Tibial nerve (tissue), 4 donors: ENCODE measurements around the gene TAF1L. TPM values are rescaled to one million over a fixed set of nuclear protein-coding genes. Genes with fewer than 3 reads are reported as not detected.
"Not testable (repeated sequence)": the region's sequence is repeated elsewhere in the genome, so short reads cannot be mapped to it uniquely, and the experiment has no call there.

Source experiments
- DNase-seq, 2 donors: peaks; one replicate each; pipeline ENCODE4 v3.0.0-alpha.2; 2019; ENCODE audit warnings: low spot score in 2 of 2
- H3K27ac ChIP-seq, 4 donors: fragments of 200-600 bp; sonication (generic) in 3 of 4; one replicate each; pipeline ENCODE4 v1.5.1; 2017 to 2019; ENCODE audit warnings: mild to moderate bottlenecking in 1 of 4
- H3K27me3 ChIP-seq, 2 donors: fragments of 200-600 bp; sonication (generic) in 1 of 2; one replicate each; pipeline versions ENCODE4 v1.5.1 to v1.6.0; 2017 to 2019
- H3K36me3 ChIP-seq, 3 donors: fragments of 200-600 bp; sonication (generic); one replicate each; pipeline ENCODE4 v1.5.1; 2018 to 2019
- H3K4me1 ChIP-seq, 4 donors: fragments of 200-600 bp; sonication (generic) in 3 of 4; one replicate each; pipeline ENCODE4 v1.5.1; 2017 to 2019
- H3K4me3 ChIP-seq, 4 donors: fragments of 200-600 bp; sonication (generic) in 3 of 4; one replicate each; pipeline ENCODE4 v1.5.1; 2017 to 2019; ENCODE audit warnings: mild to moderate bottlenecking in 1 of 4, moderate library complexity in 1 of 4
- H3K9me3 ChIP-seq, 4 donors: fragments of 200-600 bp; sonication (generic) in 3 of 4; one replicate each; pipeline ENCODE4 v1.5.1; 2017 to 2019
- EP300 ChIP-seq, 2 donors: sonication (generic); formaldehyde crosslinking; IDR thresholded peaks; one replicate each; pipeline ENCODE4 v1.6.1; 2017; ENCODE audit warnings: antibody characterized with exemption in 2 of 2, mild to moderate bottlenecking in 1 of 2
- POLR2A ChIP-seq, 2 donors: fragments of 450-650 bp; IDR thresholded peaks; one replicate each; pipeline ENCODE4 v1.6.1; 2017; ENCODE audit warnings: antibody characterized with exemption in 2 of 2, mild to moderate bottlenecking in 2 of 2, moderate library complexity in 2 of 2
- WGBS, 2 donors: methylation state at CpG; one replicate each; pipeline ENCODE4 v1.1.5; 2018; 5-methylcytosine and 5-hydroxymethylcytosine counted together
- total RNA-seq, 4 donors: library from RNA; depleted of rRNA; stranded (reverse); fragments of >200 nt; gene quantifications; one replicate each; pipeline ENCODE4 v1.1.0, GENCODE V29; 2016
- TF ChIP-seq, protein P1 (sequence below), 5 experiments: fragments of 200-600 bp in 3 of 5; fragments of 450-650 bp in 2 of 5; sonication (generic) in 3 of 5; IDR thresholded peaks; one replicate each; pipeline ENCODE4 v1.5.1; 2016 to 2019; ENCODE audit warnings: antibody characterized with exemption in 5 of 5, mild to moderate bottlenecking in 3 of 5, moderate library complexity in 2 of 5

Gene TAF1L
- total RNA-seq, 4 donors from 2014 or later, result under 0.01 to 0.21 TPM; not detected in 2

DNA sequence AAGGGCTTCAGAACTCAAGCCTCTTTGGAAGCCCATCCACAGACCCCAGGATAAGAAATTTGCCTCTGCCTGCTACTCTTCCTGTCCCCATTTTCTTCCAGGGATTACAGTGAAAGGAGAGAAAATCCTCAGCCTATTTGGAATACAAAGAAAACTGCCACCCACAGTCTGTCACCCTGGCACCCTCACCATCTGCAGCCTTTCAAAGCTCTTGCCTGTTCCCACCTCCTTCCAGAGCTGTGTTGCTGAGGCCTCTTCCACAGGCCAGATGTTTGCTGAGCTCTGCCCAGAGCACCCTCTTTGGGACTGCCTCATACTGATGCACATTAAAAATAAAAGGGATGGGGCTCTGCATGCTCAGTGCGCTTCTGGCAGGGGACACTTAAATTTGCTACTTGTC lies 35.9 kb upstream of the TAF1L start:
- H3K4me1 ChIP-seq, result no peaks in the 10 kb centered on the region
- TF ChIP-seq POLR2A (IDR thresholded peaks at IDR 0.05) (no peak), EP300 (IDR thresholded peaks at IDR 0.05) (no peak)
- TF ChIP-seq, protein P1, sequence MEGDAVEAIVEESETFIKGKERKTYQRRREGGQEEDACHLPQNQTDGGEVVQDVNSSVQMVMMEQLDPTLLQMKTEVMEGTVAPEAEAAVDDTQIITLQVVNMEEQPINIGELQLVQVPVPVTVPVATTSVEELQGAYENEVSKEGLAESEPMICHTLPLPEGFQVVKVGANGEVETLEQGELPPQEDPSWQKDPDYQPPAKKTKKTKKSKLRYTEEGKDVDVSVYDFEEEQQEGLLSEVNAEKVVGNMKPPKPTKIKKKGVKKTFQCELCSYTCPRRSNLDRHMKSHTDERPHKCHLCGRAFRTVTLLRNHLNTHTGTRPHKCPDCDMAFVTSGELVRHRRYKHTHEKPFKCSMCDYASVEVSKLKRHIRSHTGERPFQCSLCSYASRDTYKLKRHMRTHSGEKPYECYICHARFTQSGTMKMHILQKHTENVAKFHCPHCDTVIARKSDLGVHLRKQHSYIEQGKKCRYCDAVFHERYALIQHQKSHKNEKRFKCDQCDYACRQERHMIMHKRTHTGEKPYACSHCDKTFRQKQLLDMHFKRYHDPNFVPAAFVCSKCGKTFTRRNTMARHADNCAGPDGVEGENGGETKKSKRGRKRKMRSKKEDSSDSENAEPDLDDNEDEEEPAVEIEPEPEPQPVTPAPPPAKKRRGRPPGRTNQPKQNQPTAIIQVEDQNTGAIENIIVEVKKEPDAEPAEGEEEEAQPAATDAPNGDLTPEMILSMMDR (IDR thresholded peaks at IDR 0.05), result no peak
- 82% methylated on average over 1 of the region's 1 CpG for WGBS, 2 donors
- H3K4me3 ChIP-seq, result no peak overlapping the region
- H3K27ac ChIP-seq, result no peak overlapping the region
- no peaks in the 10 kb centered on the region for H3K36me3 ChIP-seq
- no peaks in the 10 kb centered on the region for H3K9me3 ChIP-seq
- no peaks in the 10 kb centered on the region for H3K27me3 ChIP-seq
- no peak for DNase-seq

DNA sequence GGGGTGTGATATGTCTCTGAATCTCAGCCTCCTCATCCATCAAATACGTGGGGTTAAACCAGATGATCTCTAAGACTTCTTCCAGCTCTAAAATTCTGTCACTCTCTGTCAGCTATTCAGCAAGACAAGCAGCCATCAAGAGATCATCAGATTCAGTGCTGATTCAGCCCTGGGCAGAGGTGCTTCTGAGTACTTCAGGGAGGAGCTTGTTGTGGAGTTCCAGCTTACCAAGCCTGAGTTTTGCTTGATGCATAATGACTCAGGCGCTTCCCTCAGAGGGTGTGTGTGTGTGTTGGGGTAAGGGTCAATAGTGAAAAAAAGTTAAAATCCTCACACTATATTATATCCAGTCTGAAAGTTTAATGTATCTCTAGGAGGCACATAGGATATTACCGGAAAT lies 29.6 kb upstream of the TAF1L start:
- WGBS, 2 donors, result 67 to 85% methylated on average over 3 of the region's 3 CpGs
- H3K4me1 ChIP-seq, result no peaks in the 10 kb centered on the region
- no peaks in the 10 kb centered on the region for H3K27me3 ChIP-seq
- no peak for TF ChIP-seq POLR2A (IDR thresholded peaks at IDR 0.05)
- TF ChIP-seq, protein P1 (IDR thresholded peaks at IDR 0.05), result no peak
- no peak overlapping the region for H3K27ac ChIP-seq
- no peak overlapping the region for H3K4me3 ChIP-seq
- DNase-seq, result no peak
- no peaks in the 10 kb centered on the region for H3K36me3 ChIP-seq
- peaks cover 0 to 7% (median 0%) of the 10 kb centered on the region in 4 donors for H3K9me3 ChIP-seq

DNA sequence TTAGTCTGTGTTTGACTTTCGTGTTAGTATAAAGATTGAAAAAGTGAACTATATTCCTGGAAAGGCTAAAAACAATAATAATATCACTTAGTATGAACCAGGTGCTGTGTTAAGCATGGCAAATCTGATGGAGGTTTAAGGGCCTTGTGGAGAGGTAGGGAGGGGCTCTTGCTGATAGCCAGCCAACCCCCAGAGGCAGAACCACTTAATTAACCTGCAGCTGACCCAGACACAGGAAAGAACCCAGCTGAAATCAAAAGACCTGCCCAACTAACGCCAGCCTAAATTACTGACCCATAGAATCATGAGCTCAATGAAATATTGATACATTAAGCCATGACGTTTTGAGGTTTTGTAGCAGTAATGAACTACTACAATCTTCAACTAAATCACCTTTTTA lies 28.3 kb upstream of the TAF1L start:
- Histone ChIP-seq H3K27me3 (no peaks in the 10 kb centered on the region), H3K27ac (no peak overlapping the region), H3K4me3 (no peak overlapping the region), H3K9me3 (peaks cover 0 to 7% (median 0%) of the 10 kb centered on the region in 4 donors), H3K36me3 (no peaks in the 10 kb centered on the region), H3K4me1 (no peaks in the 10 kb centered on the region)
- no peak for TF ChIP-seq EP300 (IDR thresholded peaks at IDR 0.05)
- no peak for DNase-seq
- 59 to 61% methylated on average over 3 of the region's 3 CpGs for WGBS, 2 donors

DNA sequence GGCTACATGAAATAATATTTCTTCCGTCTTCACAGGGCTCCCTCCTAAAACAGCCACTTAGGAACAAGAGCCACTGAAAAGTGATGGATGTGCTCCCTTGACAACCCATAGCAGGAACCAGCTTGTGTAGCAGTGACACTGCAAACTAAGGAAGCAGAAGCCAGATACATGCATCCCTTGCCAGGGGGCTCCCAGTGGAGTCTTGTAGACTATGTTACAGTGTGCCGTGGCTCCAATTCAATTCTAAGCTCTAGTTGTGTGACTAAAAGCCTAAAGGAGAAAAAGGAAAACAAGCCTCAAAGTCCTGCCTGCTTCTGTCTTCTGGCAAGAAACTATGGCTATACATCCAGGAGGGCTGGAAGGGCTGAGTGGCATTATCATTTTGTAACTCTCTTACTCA lies 12.2 kb upstream of the TAF1L start:
- Histone ChIP-seq H3K4me1 (no peaks in the 10 kb centered on the region), H3K9me3 (peaks cover 0 to 28% (median 0%) of the 10 kb centered on the region in 4 donors), H3K27me3 (no peaks in the 10 kb centered on the region), H3K4me3 (no peak overlapping the region), H3K36me3 (no peaks in the 10 kb centered on the region), H3K27ac (no peak overlapping the region)
- WGBS, 2 donors, result 72 to 81% methylated on average over 2 of the region's 2 CpGs
- TF ChIP-seq EP300 (IDR thresholded peaks at IDR 0.05) (no peak), POLR2A (IDR thresholded peaks at IDR 0.05) (no peak)
- TF ChIP-seq, protein P1 (IDR thresholded peaks at IDR 0.05), result no peak
- DNase-seq, result no peak

DNA sequence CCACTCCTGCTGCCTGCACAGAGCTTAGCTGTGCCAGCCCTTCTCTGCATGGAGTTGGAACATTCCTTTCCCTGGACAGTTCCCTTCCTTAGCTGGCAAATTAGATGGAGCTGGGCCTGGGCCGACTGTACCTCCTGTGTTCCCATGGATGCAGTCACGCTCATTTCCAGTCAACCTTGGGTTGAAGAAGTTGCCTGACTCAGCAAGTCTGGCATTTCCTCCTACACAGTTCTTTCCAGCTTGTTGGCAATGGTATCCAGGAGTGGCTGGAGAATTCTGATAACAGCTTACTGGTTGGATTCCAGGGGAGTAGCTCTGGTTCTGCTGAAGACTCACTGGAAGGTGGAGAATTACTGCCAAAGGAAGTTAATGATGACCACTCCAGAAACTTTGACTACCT lies 9.2 kb upstream of the TAF1L start:
- Histone ChIP-seq H3K27ac (no peak overlapping the region), H3K9me3 (peaks cover 0 to 7% (median 0%) of the 10 kb centered on the region in 4 donors), H3K4me3 (no peak overlapping the region), H3K27me3 (no peaks in the 10 kb centered on the region), H3K4me1 (no peaks in the 10 kb centered on the region), H3K36me3 (no peaks in the 10 kb centered on the region)
- no peak for DNase-seq
- no peak for TF ChIP-seq EP300 (IDR thresholded peaks at IDR 0.05)
- TF ChIP-seq POLR2A (IDR thresholded peaks at IDR 0.05), result no peak
- TF ChIP-seq, protein P1 (IDR thresholded peaks at IDR 0.05), result no peak
- 66 to 76% methylated on average over 2 of the region's 2 CpGs for WGBS, 2 donors

DNA sequence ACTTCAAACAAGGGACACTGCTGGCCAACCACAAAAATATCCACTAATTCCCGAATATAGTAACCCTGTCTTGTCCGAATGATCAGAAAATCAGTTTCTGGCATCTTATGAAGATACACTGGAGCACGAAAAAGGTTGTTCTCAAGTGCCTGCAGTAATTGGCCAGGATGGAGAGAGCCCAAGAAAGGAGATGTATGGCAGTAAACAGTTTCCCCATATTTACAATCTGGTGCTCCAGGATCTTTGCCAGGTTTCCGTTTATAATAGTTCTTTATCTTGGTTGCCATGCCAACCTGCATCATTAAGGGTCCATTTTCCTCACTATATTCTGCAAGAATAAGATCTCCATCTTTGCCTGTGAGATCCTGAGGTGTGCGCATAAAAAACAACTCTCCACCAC lies 2.3 kb downstream of the TAF1L start:
- 74 to 80% methylated on average over 5 of the region's 5 CpGs for WGBS, 2 donors
- H3K9me3 ChIP-seq, result peaks cover 0 to 12% (median 0%) of the 10 kb centered on the region in 4 donors
- H3K27ac ChIP-seq, H3K36me3 ChIP-seq, H3K27me3 ChIP-seq, DNase-seq, H3K4me3 ChIP-seq, H3K4me1 ChIP-seq: not testable (repeated sequence)
